ENCODE data around the gene ATG7. TPM values are rescaled to one million over a fixed set of nuclear protein-coding genes. Genes with fewer than 3 reads are reported as not detected.
A peak's percentile ranks its signal among the peaks of the same experiment; 100 is the strongest.

Gene ATG7
- total RNA-seq, 4 donors from 2014 or later = 54.8 to 126 (median 100) TPM

DNA sequence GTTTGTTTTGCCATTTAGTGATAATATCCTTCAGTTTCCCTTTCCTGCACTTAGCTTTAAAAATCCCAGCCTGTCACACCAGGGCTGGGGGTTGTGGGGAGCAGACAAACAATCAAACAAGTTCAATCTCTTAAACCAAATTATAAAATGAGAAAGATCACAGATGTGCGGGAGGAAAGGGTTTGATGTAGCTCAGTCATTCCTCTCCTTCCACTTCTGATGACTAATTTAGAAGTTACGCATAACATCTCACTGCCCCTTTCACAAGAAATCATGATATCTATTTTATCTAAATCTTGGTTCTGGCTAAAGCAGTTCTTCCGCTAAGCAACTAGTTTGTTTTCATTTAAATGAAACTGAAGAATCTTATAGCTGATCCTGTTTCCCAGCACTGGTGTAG is 34.1 kb upstream of the ATG7 start:
- peaks cover 0 to 7% of the 10 kb centered on the region in 2 donors for H3K4me1 ChIP-seq
- intact Hi-C loops (cut with DNase I; ENCODE audit: low total_unique reads) = no loop called here

GRCh38 chr3:11238880-11239279 is 33.3 kb upstream of the ATG7 start:
- no peaks in the 10 kb centered on the region for H3K27me3 ChIP-seq
- DNase-seq = no peak
- H3K9me3 ChIP-seq = no peaks in the 10 kb centered on the region
- TF ChIP-seq POLR2A (IDR thresholded peaks at IDR 0.05) = no peak
- TF ChIP-seq, protein P1, sequence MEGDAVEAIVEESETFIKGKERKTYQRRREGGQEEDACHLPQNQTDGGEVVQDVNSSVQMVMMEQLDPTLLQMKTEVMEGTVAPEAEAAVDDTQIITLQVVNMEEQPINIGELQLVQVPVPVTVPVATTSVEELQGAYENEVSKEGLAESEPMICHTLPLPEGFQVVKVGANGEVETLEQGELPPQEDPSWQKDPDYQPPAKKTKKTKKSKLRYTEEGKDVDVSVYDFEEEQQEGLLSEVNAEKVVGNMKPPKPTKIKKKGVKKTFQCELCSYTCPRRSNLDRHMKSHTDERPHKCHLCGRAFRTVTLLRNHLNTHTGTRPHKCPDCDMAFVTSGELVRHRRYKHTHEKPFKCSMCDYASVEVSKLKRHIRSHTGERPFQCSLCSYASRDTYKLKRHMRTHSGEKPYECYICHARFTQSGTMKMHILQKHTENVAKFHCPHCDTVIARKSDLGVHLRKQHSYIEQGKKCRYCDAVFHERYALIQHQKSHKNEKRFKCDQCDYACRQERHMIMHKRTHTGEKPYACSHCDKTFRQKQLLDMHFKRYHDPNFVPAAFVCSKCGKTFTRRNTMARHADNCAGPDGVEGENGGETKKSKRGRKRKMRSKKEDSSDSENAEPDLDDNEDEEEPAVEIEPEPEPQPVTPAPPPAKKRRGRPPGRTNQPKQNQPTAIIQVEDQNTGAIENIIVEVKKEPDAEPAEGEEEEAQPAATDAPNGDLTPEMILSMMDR (IDR thresholded peaks at IDR 0.05) = no peak
- H3K4me3 ChIP-seq = no peak overlapping the region
- intact Hi-C loops (cut with DNase I; ENCODE audit: low total_unique reads) = no loop called here
- H3K4me1 ChIP-seq = peaks cover 0 to 7% of the 10 kb centered on the region in 2 donors
- H3K36me3 ChIP-seq = no peaks in the 10 kb centered on the region
- H3K27ac ChIP-seq = peak overlapping the region in 1 of 2 donors; percentile 33

More for the DNA sequence above, 34.1 kb upstream of the ATG7 start:
- Histone ChIP-seq H3K27me3 (no peaks in the 10 kb centered on the region), H3K27ac (peak overlapping the region; percentile 33 to 61), H3K9me3 (no peaks in the 10 kb centered on the region), H3K36me3 (no peaks in the 10 kb centered on the region), H3K4me3 (no peak overlapping the region)
- TF ChIP-seq, protein P1 (IDR thresholded peaks at IDR 0.05) = no peak
- TF ChIP-seq POLR2A (IDR thresholded peaks at IDR 0.05) = no peak
- no peak for DNase-seq

GRCh38 chr3:11239796-11240195 is 32.4 kb upstream of the ATG7 start:
- Histone ChIP-seq H3K36me3 (no peaks in the 10 kb centered on the region), H3K9me3 (no peaks in the 10 kb centered on the region), H3K4me3 (no peak overlapping the region), H3K27me3 (no peaks in the 10 kb centered on the region), H3K4me1 (peaks cover 0 to 7% of the 10 kb centered on the region in 2 donors), H3K27ac (no peak overlapping the region)
- intact Hi-C loops (cut with DNase I; ENCODE audit: low total_unique reads) = no loop called here
- TF ChIP-seq POLR2A (IDR thresholded peaks at IDR 0.05) = no peak
- TF ChIP-seq, protein P1 (IDR thresholded peaks at IDR 0.05) = no peak
- no peak for DNase-seq

DNA sequence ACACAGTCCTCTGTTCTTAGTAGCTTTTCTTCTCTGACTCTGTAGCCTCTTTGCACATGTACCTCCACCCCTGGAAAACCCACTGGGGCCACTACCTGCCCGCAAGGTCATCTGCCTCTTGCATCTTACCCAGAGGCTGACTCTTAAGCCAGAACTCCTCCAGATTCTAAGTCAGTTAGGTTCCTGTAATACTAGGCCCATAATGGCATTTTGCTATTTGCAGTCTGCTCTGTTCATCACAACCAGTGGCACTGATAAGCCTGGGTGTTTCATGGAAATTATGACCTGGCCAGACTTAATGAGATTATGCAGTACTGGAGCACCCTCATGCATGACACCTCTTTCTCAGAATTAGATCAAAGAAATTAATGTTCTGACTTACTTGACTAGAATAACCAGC is 31.7 kb upstream of the ATG7 start:
- DNase-seq = no peak
- H3K27ac ChIP-seq = no peak overlapping the region
- no peak overlapping the region for H3K4me3 ChIP-seq
- no peaks in the 10 kb centered on the region for H3K36me3 ChIP-seq
- no peak for TF ChIP-seq POLR2A (IDR thresholded peaks at IDR 0.05)
- TF ChIP-seq, protein P1 (IDR thresholded peaks at IDR 0.05) = no peak
- no peaks in the 10 kb centered on the region for H3K27me3 ChIP-seq
- no peaks in the 10 kb centered on the region for H3K9me3 ChIP-seq
- H3K4me1 ChIP-seq = peaks cover 0 to 7% of the 10 kb centered on the region in 2 donors
- intact Hi-C loops (cut with DNase I; ENCODE audit: low total_unique reads) = no loop called here

GRCh38 chr3:11244121-11244677 is 28.0 kb upstream of the ATG7 start:
- TF ChIP-seq, protein P1 (IDR thresholded peaks at IDR 0.05) = no peak
- TF ChIP-seq POLR2A (IDR thresholded peaks at IDR 0.05) = no peak
- Histone ChIP-seq H3K36me3 (no peaks in the 10 kb centered on the region), H3K9me3 (no peaks in the 10 kb centered on the region), H3K4me1 (no peaks in the 10 kb centered on the region), H3K27me3 (no peaks in the 10 kb centered on the region), H3K27ac (no peak overlapping the region), H3K4me3 (no peak overlapping the region)
- intact Hi-C loops (cut with DNase I; ENCODE audit: low total_unique reads) = no loop called here
- no peak for DNase-seq

Measured in uterus (tissue), 4 donors.